Neutrophil (primary cell): Measurements from ENCODE around the gene RPS8.

Experiments
- H3K27ac ChIP-seq: fragments of 200-600 bp; sonication (generic); 2 replicates; pipeline ENCODE4 v1.5.1; 2016; ENCODE audit warnings: mild to moderate bottlenecking, moderate library complexity
- H3K27me3 ChIP-seq: fragments of 200-600 bp; sonication (generic); 2 replicates; pipeline ENCODE4 v1.6.0; 2016; ENCODE audit warnings: mild to moderate bottlenecking
- H3K36me3 ChIP-seq: fragments of 200-600 bp; sonication (generic); 2 replicates; pipeline ENCODE4 v1.5.1; 2017
- H3K4me1 ChIP-seq, 2 experiments: fragments of 200-600 bp in 1 of 2; sonication (generic) in 1 of 2; 1 replicate in 1 of 2; 2 replicates in 1 of 2; pipeline versions ENCODE4 v1.5.1 to v1.6.1; 2013 to 2016; ENCODE audit warnings: low read depth in 1 of 2, low read length in 1 of 2, mild to moderate bottlenecking in 1 of 2, moderate library complexity in 1 of 2; ENCODE audit not compliant: control insufficient read depth in 1 of 2, insufficient read depth in 1 of 2
- H3K4me3 ChIP-seq, 2 experiments: fragments of 200-600 bp in 1 of 2; sonication (generic) in 1 of 2; 1 replicate in 1 of 2; 2 replicates in 1 of 2; pipeline ENCODE4 v1.5.1; 2013 to 2016; ENCODE audit warnings: low read depth in 1 of 2, low read length in 1 of 2, mild to moderate bottlenecking in 1 of 2, moderate library complexity in 1 of 2
- H3K9me3 ChIP-seq: fragments of 200-600 bp; sonication (generic); 2 replicates; pipeline ENCODE4 v1.5.1; 2016
- CTCF ChIP-seq: fragments of 200-600 bp; sonication (generic); IDR thresholded peaks from 2 replicates; pipeline ENCODE4 v1.5.1; 2016; ENCODE audit warnings: antibody characterized with exemption

RPS8 gene

GRCh38 chr1:44777969-44778635, 2.8 kb downstream of the RPS8 start:
- TF ChIP-seq CTCF, result no peak
- no peak overlapping the region for H3K4me3 ChIP-seq
- no peaks in the 10 kb centered on the region for H3K27me3 ChIP-seq
- peaks cover 40% of the 10 kb centered on the region for H3K36me3 ChIP-seq
- H3K9me3 ChIP-seq, result no peaks in the 10 kb centered on the region
- H3K27ac ChIP-seq, result peak overlapping the region; percentile 10
- peaks cover 19% of the 10 kb centered on the region in 2 experiments for H3K4me1 ChIP-seq

- H3K27me3 ChIP-seq, result peaks cover 7% of the 10 kb centered on the region
- no peaks in the 10 kb centered on the region for H3K9me3 ChIP-seq
- H3K4me1 ChIP-seq, result peaks cover 24 to 25% of the 10 kb centered on the region in 2 experiments
- no peak for TF ChIP-seq CTCF
- no peak overlapping the region for H3K27ac ChIP-seq
- no peak overlapping the region for H3K4me3 ChIP-seq
- H3K36me3 ChIP-seq, result peaks cover 40% of the 10 kb centered on the region
These were observed 3.6 kb downstream of the RPS8 start for GRCh38 chr1:44778705-44779576.

GRCh38 chr1:44780583-44781121, 5.3 kb downstream of the RPS8 start:
- TF ChIP-seq CTCF, result no peak

GRCh38 chr1:44783697-44784093, 8.4 kb downstream of the RPS8 start:
- peaks cover 29% of the 10 kb centered on the region in 2 experiments for H3K4me1 ChIP-seq
- H3K4me3 ChIP-seq, result peak overlapping the region; percentile 12 to 57
- no peaks in the 10 kb centered on the region for H3K9me3 ChIP-seq
- no peak overlapping the region for H3K27ac ChIP-seq
- peaks cover 20% of the 10 kb centered on the region for H3K27me3 ChIP-seq
- TF ChIP-seq CTCF, result no peak
- H3K36me3 ChIP-seq, result peaks cover 25% of the 10 kb centered on the region

More at GRCh38 chr1:44780583-44781121, 5.3 kb downstream of the RPS8 start:
- peaks cover 27 to 30% of the 10 kb centered on the region in 2 experiments for H3K4me1 ChIP-seq
- H3K27me3 ChIP-seq, result peaks cover 20% of the 10 kb centered on the region
- H3K27ac ChIP-seq, result no peak overlapping the region
- H3K36me3 ChIP-seq, result peaks cover 40% of the 10 kb centered on the region
- no peaks in the 10 kb centered on the region for H3K9me3 ChIP-seq
- no peak overlapping the region for H3K4me3 ChIP-seq

GRCh38 chr1:44784094-44785028, 9.0 kb downstream of the RPS8 start:
- no peak overlapping the region for H3K27ac ChIP-seq
- no peak for TF ChIP-seq CTCF

More at GRCh38 chr1:44784094-44785028, 9.0 kb downstream of the RPS8 start:
- H3K9me3 ChIP-seq, result no peaks in the 10 kb centered on the region
- peaks cover 29% of the 10 kb centered on the region in 2 experiments for H3K4me1 ChIP-seq
- peaks cover 20% of the 10 kb centered on the region for H3K27me3 ChIP-seq
- peaks cover 19% of the 10 kb centered on the region for H3K36me3 ChIP-seq
- H3K4me3 ChIP-seq, result peak overlapping the region; percentile 12 to 57
